ENCODE measurements around the gene CSH1.

DNA sequence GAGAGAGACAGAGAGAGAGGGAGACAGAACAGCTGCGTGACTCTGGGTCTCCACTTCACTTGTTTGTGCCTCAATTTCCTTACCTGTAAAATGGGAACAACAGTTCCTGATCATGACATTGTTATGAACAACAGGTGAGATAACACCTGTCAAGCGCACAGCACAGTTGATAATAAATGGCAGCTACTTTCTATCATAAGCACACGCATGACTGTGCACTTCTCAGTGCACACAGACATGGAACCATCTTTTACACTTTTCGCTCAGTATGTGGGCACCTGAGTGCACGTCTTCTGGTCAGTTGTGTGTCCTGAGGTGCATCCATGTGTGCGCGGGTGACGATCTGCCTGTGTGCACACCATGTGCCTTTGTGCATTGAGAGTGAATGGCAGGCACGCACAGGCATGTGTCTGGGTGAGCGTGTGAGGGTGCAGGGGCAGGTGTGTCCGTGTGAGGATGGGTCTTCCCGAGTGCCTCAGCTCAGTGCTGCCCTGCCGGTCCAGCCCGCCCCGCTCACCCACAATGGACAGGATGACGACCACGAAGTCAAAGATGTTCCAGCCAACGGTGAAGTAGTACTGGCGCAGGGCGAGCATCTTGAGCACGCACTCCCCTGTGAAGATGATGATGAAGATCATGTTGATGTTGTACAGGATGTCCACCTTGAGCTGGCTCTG is 46.1 kb upstream of the CSH1 start:
- TF ChIP-seq, protein P1, sequence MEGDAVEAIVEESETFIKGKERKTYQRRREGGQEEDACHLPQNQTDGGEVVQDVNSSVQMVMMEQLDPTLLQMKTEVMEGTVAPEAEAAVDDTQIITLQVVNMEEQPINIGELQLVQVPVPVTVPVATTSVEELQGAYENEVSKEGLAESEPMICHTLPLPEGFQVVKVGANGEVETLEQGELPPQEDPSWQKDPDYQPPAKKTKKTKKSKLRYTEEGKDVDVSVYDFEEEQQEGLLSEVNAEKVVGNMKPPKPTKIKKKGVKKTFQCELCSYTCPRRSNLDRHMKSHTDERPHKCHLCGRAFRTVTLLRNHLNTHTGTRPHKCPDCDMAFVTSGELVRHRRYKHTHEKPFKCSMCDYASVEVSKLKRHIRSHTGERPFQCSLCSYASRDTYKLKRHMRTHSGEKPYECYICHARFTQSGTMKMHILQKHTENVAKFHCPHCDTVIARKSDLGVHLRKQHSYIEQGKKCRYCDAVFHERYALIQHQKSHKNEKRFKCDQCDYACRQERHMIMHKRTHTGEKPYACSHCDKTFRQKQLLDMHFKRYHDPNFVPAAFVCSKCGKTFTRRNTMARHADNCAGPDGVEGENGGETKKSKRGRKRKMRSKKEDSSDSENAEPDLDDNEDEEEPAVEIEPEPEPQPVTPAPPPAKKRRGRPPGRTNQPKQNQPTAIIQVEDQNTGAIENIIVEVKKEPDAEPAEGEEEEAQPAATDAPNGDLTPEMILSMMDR (IDR thresholded peaks at IDR 0.05): no peak
- no peak for TF ChIP-seq EP300 (IDR thresholded peaks at IDR 0.05)

All from gastroesophageal sphincter (tissue), 3 donors.